CD4-positive, alpha-beta memory T cell (primary cell): ENCODE data around the gene SCLT1. TPM values are rescaled to one million over a fixed set of nuclear protein-coding genes. Genes with fewer than 3 reads are reported as not detected.

Experiments used
- CTCF ChIA-PET: fragments of 350-600 bp; sonication (Branson Sonifier 250); formaldehyde crosslinking; loops from one replicate; lab custom pipeline; 2021; ENCODE audit warnings: inconsistent platforms; ENCODE audit not compliant: partially characterized antibody; lab: Charles Lee
- POLR2A ChIA-PET: fragments of 350-600 bp; sonication (Branson Sonifier 250); formaldehyde crosslinking; loops from one replicate; lab custom pipeline; 2021; ENCODE audit not compliant: partially characterized antibody; lab: Charles Lee
- DNase-seq, 5 donors: peaks; one replicate each; pipeline versions ENCODE4 v3.0.0 to v3.0.0-alpha.2; 2020 to 2022; ENCODE audit warnings: mixed read lengths in 1 of 5
- H3K27ac ChIP-seq: one replicate; pipeline ENCODE4 v1.7.0; 2013; ENCODE audit warnings: low read depth, low read length
- H3K27me3 ChIP-seq: 2 replicates; pipeline ENCODE4 v1.7.0; 2013; ENCODE audit warnings: mild to moderate bottlenecking, low read length, moderate library complexity; ENCODE audit not compliant: insufficient read depth
- H3K36me3 ChIP-seq: 2 replicates; pipeline ENCODE4 v1.7.0; 2013; ENCODE audit warnings: mild to moderate bottlenecking, low read length, moderate library complexity; ENCODE audit not compliant: insufficient read depth
- H3K4me1 ChIP-seq: 2 replicates; pipeline ENCODE4 v1.7.0; 2013; ENCODE audit warnings: mild to moderate bottlenecking, low read length, moderate library complexity; ENCODE audit not compliant: insufficient read depth
- H3K4me3 ChIP-seq, 2 donors: one replicate each; pipeline ENCODE4 v1.7.0; 2013; ENCODE audit warnings: low read length in 2 of 2, mild to moderate bottlenecking in 1 of 2
- H3K9me3 ChIP-seq, 2 donors: one replicate each; pipeline ENCODE4 v1.7.0; 2013; ENCODE audit warnings: low read length in 2 of 2, control low read depth in 1 of 2; ENCODE audit not compliant: control insufficient read depth in 1 of 2
- H3K27ac Mint-ChIP-seq, 7 donors: one replicate each; pipeline ENCODE4 v1.8.0; 2020 to 2021; ENCODE audit warnings: mixed read lengths in 7 of 7, mild to moderate bottlenecking in 6 of 7, inconsistent platforms in 3 of 7, moderate library complexity in 3 of 7
- H3K27me3 Mint-ChIP-seq, 2 donors: one replicate each; pipeline ENCODE4 v1.8.0; 2020 to 2021; ENCODE audit warnings: mixed read lengths in 2 of 2
- H3K36me3 Mint-ChIP-seq, 2 donors: one replicate each; pipeline ENCODE4 v1.8.0; 2020 to 2021; ENCODE audit warnings: mixed read lengths in 2 of 2, inconsistent platforms in 1 of 2, mild to moderate bottlenecking in 1 of 2
- H3K4me1 Mint-ChIP-seq, 4 donors: one replicate each; pipeline ENCODE4 v1.8.0; 2020 to 2021; ENCODE audit warnings: mixed read lengths in 4 of 4, mild to moderate bottlenecking in 1 of 4
- H3K4me3 Mint-ChIP-seq, 8 donors: one replicate each; pipeline ENCODE4 v1.8.0; 2020 to 2021; ENCODE audit warnings: mixed read lengths in 8 of 8, mild to moderate bottlenecking in 7 of 8, moderate library complexity in 6 of 8, inconsistent platforms in 3 of 8
- H3K9me3 Mint-ChIP-seq, 8 donors: one replicate each; pipeline ENCODE4 v1.8.0; 2020 to 2021; ENCODE audit warnings: mixed read lengths in 8 of 8, mild to moderate bottlenecking in 5 of 8, inconsistent platforms in 3 of 8, moderate library complexity in 1 of 8
- intact Hi-C: fragments of 100-400 bp; cut with micrococcal nuclease; formaldehyde crosslinking; loops from one replicate; pipeline ENCODE4 v1.15.1; 2023
- polyA plus RNA-seq, 2 donors: library from polyadenylated mRNA; unstranded; fragments of 300-500 nt; fragmentation: Illumina TruSeq; gene quantifications; one replicate each; pipeline ENCODE4 v1.2.3, GENCODE V29; 2021
- total RNA-seq, 2 experiments: library from RNA; stranded (reverse); gene quantifications; one replicate each; pipeline ENCODE4 v1.2.3, GENCODE V29; 2021

The SCLT1 gene
- total and polyA plus RNA-seq, 4 experiments from 2014 or later: 4.3 to 20.8 (median 12.0) TPM

DNA sequence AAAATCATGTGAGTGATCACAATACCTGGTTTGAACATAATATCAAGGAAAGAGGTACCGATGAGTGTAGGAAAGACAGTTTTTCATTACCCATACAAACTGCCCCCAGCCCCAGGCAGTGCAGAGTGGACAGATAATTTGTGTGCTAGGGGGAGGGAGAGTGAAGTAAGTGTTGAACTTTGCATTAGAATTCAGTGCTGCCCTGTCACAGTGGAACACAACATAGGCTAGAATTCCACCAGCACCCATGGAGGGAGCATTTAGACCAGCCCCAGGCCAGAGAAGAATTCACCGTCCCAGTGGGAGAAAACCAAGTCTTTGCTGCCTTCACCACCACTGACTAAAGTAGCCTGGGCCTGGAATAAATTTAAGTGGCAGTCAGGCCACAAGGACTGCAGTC is 107.3 kb downstream of the SCLT1 start:
- H3K9me3 Mint-ChIP-seq: peaks cover 0 to 2% (median 0%) of the 10 kb centered on the region in 8 donors
- DNase-seq: no peak
- ChIA-PET CTCF (no interaction called here), POLR2A (no interaction called here)
- intact Hi-C loops: no loop called here
- H3K4me3 ChIP-seq: no peak overlapping the region
- no peaks in the 10 kb centered on the region for H3K4me1 ChIP-seq
- H3K27ac ChIP-seq: no peak overlapping the region
- no peak overlapping the region for H3K27ac Mint-ChIP-seq
- H3K36me3 Mint-ChIP-seq: peaks cover 48 to 65% of the 10 kb centered on the region in 2 donors
- H3K4me1 Mint-ChIP-seq: peaks cover 0 to 3% (median 0%) of the 10 kb centered on the region in 4 donors
- no peak overlapping the region for H3K4me3 Mint-ChIP-seq
- H3K9me3 ChIP-seq: no peaks in the 10 kb centered on the region
- H3K36me3 ChIP-seq: no peaks in the 10 kb centered on the region
- H3K27me3 ChIP-seq: no peaks in the 10 kb centered on the region
- no peaks in the 10 kb centered on the region for H3K27me3 Mint-ChIP-seq

DNA sequence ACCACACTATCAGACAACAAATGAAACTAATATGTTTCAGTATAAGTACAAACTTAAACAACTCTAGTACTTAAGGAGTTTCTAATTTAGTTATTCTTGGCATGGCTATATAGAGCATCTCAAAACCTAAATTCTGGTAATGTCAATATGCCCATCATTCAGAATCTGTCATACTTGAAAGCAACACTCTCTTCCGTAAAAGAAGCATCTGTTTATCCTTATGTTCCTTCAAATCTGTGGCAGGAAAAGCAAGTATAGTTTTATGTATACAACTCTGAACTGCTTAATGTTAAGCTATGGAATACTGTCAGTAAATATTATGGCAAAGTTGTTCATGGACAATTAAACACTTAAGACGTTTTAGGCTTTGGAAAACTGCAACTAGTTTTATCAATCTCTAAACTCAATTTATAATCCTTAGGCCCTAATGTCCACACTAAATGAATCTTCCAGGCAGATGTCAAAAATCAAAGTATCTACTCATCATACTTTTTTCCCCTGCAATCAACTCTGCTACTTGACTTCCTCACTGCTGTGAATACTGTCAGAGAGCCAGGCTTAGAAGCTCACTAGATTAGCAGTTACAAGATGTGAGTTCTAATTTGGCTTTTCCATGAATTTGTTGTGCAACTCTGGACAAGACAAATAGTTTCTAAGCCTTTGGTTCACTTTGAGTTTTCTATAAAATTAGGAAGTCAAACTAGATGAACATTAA is 109.4 kb downstream of the SCLT1 start:
- Histone ChIP-seq H3K9me3 (no peaks in the 10 kb centered on the region), H3K4me3 (no peak overlapping the region), H3K27me3 (no peaks in the 10 kb centered on the region), H3K36me3 (no peaks in the 10 kb centered on the region), H3K4me1 (no peaks in the 10 kb centered on the region), H3K27ac (no peak overlapping the region)
- peaks cover 35 to 52% of the 10 kb centered on the region in 2 donors for H3K36me3 Mint-ChIP-seq
- intact Hi-C loops: no loop called here
- H3K27ac Mint-ChIP-seq: no peak overlapping the region
- no peaks in the 10 kb centered on the region for H3K27me3 Mint-ChIP-seq
- peaks cover 0 to 2% (median 0%) of the 10 kb centered on the region in 8 donors for H3K9me3 Mint-ChIP-seq
- ChIA-PET CTCF (no interaction called here), POLR2A (no interaction called here)
- H3K4me3 Mint-ChIP-seq: no peak overlapping the region
- H3K4me1 Mint-ChIP-seq: no peaks in the 10 kb centered on the region
- no peak for DNase-seq

DNA sequence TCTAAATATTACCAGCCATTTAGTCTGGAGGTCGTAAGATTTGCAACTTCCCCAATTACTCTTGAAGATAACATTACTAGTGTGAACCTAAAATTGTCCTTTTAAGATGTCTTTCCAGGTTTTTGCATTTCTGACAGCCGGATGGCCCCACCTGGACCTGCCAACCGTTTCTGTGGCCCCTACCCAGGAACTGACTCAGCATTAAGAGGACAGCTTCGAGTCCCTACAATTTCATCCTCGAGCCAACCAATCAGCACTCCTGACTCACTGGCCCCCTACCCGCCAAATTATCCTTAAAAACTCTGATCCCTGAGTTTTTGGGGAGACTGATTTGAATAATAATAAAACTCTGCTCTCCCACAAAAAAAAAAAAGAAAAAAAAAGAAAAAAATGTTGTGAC is 112.0 kb downstream of the SCLT1 start:
- ChIA-PET CTCF (no interaction called here), POLR2A (no interaction called here)
- Histone ChIP-seq H3K9me3 (no peaks in the 10 kb centered on the region), H3K36me3 (no peaks in the 10 kb centered on the region), H3K27me3 (no peaks in the 10 kb centered on the region), H3K4me1 (no peaks in the 10 kb centered on the region), H3K27ac (no peak overlapping the region), H3K4me3 (no peak overlapping the region)
- intact Hi-C loops: no loop called here
- Mint-ChIP-seq H3K9me3 (no peaks in the 10 kb centered on the region), H3K27ac (no peak overlapping the region), H3K36me3 (peaks cover 15 to 27% of the 10 kb centered on the region in 2 donors), H3K27me3 (no peaks in the 10 kb centered on the region), H3K4me1 (no peaks in the 10 kb centered on the region), H3K4me3 (no peak overlapping the region)
- no peak for DNase-seq

DNA sequence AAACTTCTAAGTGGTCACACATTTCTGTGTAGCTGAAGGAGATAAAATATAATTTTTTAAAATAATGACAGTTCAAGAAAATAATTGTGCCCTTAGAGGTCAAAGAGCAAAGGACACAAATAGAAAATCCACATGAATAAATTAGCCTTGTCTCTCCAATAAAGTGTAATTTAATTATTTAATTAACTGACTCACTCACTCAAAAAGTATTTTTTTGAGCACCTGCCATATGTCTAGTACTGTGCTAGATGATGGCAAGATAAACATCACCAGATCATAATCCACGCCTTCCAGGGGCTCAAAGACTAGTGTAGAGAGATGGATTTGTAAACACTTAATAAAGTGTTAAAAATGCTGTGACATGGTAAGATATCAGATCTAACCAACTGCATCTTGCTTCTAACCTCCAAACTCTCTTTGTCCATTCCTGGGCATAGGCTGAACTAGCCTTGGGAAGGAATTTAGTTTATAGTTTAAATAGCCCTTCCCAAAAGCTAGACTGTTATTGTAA is 112.5 kb downstream of the SCLT1 start:
- Histone ChIP-seq H3K27me3 (no peaks in the 10 kb centered on the region), H3K27ac (no peak overlapping the region), H3K4me1 (no peaks in the 10 kb centered on the region), H3K36me3 (no peaks in the 10 kb centered on the region), H3K4me3 (no peak overlapping the region), H3K9me3 (no peaks in the 10 kb centered on the region)
- H3K4me3 Mint-ChIP-seq: no peak overlapping the region
- intact Hi-C loops: no loop called here
- DNase-seq: no peak
- no peaks in the 10 kb centered on the region for H3K9me3 Mint-ChIP-seq
- ChIA-PET POLR2A (no interaction called here), CTCF (no interaction called here)
- H3K4me1 Mint-ChIP-seq: no peaks in the 10 kb centered on the region
- no peak overlapping the region for H3K27ac Mint-ChIP-seq
- no peaks in the 10 kb centered on the region for H3K27me3 Mint-ChIP-seq
- H3K36me3 Mint-ChIP-seq: peaks cover 14 to 24% of the 10 kb centered on the region in 2 donors

DNA sequence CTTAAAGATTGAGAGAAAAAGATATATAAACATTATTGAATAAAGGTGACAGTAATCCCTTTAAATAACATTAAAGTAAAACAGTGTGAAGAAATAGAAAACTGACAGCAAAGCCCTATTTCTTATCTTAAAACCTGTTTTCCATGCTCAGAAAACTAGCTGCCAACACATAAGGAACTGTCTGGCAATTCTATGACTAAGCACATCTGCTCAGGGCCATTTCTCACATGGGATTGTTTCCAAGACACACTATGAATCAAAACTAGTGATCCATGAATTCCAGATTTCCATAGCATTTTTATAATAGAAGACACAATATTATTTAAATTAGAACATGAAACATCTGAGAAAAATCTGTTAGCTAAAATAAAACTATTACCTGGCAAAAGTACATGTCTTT is 113.4 kb downstream of the SCLT1 start:
- intact Hi-C loops: no loop called here
- Histone ChIP-seq H3K4me1 (no peaks in the 10 kb centered on the region), H3K36me3 (no peaks in the 10 kb centered on the region), H3K27ac (no peak overlapping the region), H3K27me3 (no peaks in the 10 kb centered on the region), H3K9me3 (no peaks in the 10 kb centered on the region), H3K4me3 (no peak overlapping the region)
- H3K27me3 Mint-ChIP-seq: no peaks in the 10 kb centered on the region
- H3K4me1 Mint-ChIP-seq: no peaks in the 10 kb centered on the region
- H3K4me3 Mint-ChIP-seq: no peak overlapping the region
- ChIA-PET CTCF (no interaction called here), POLR2A (no interaction called here)
- H3K9me3 Mint-ChIP-seq: no peaks in the 10 kb centered on the region
- no peak overlapping the region for H3K27ac Mint-ChIP-seq
- peaks cover 9 to 22% of the 10 kb centered on the region in 2 donors for H3K36me3 Mint-ChIP-seq
- no peak for DNase-seq

DNA sequence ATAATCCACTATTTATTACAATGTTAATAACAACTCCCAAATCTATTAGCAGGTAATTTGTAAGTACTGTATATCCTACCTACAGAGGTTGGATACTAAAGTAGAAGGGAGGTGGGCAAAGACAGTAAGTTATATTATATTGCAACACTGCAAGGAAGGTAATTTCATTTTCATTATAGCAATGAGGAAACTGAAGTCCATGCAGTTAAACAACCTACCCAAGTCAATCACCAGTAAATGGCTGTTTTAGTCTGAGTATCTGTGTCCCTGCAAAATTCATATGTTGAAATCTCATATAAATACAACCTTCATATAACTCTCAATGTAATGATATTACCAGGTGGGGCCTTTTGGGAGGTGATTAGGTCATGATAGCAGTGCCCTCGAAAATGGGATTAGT is 114.4 kb downstream of the SCLT1 start:
- POLR2A ChIA-PET: no interaction called here
- Histone ChIP-seq H3K9me3 (no peaks in the 10 kb centered on the region), H3K4me1 (no peaks in the 10 kb centered on the region), H3K4me3 (no peak overlapping the region), H3K36me3 (no peaks in the 10 kb centered on the region), H3K27me3 (no peaks in the 10 kb centered on the region), H3K27ac (no peak overlapping the region)
- no peaks in the 10 kb centered on the region for H3K27me3 Mint-ChIP-seq
- no peaks in the 10 kb centered on the region for H3K4me1 Mint-ChIP-seq
- DNase-seq: no peak
- CTCF ChIA-PET: no interaction called here
- no peak overlapping the region for H3K27ac Mint-ChIP-seq
- H3K4me3 Mint-ChIP-seq: no peak overlapping the region
- peaks cover 8 to 20% of the 10 kb centered on the region in 2 donors for H3K36me3 Mint-ChIP-seq
- intact Hi-C loops: no loop called here
- no peaks in the 10 kb centered on the region for H3K9me3 Mint-ChIP-seq

DNA sequence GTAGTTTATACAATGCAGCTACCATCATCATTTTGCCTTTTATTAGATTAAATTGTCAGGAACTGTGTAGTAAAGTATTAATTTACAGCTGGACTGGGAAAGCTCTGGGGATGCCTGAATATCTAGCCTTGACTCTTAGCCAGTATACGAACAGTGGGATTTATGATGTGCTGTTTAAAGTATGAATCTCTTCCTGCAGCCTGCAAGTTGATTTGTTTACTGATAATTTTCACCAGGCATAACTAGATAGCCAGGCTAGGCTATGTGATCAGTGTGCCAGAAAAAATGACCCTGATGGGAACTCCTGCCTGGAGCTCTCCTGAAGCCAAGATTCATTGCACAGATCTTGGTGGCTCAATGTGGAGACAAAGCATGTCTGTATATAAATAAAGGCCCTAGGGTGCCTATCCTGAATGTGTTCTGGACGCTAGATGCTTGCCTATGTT is 119.2 kb downstream of the SCLT1 start:
- no peaks in the 10 kb centered on the region for H3K27me3 ChIP-seq
- H3K27ac Mint-ChIP-seq: no peak overlapping the region
- H3K27ac ChIP-seq: no peak overlapping the region
- H3K27me3 Mint-ChIP-seq: no peaks in the 10 kb centered on the region
- H3K9me3 ChIP-seq: no peaks in the 10 kb centered on the region
- H3K9me3 Mint-ChIP-seq: no peaks in the 10 kb centered on the region
- H3K36me3 Mint-ChIP-seq: peaks cover 3 to 16% of the 10 kb centered on the region in 2 donors
- intact Hi-C loops: no loop called here
- CTCF ChIA-PET: no interaction called here
- no peak overlapping the region for H3K4me3 ChIP-seq
- H3K4me1 Mint-ChIP-seq: no peaks in the 10 kb centered on the region
- no peaks in the 10 kb centered on the region for H3K4me1 ChIP-seq
- no peak overlapping the region for H3K4me3 Mint-ChIP-seq
- POLR2A ChIA-PET: no interaction called here
- H3K36me3 ChIP-seq: no peaks in the 10 kb centered on the region
- no peak for DNase-seq
